NCI-H1436 treated with DMSO at 0.1 percent for 48 hours (cell line): ENCODE measurements around the gene TMA7.
A peak's percentile ranks its signal among the peaks of the same experiment; 100 is the strongest.
"Not testable (repeated sequence)": the region's sequence is repeated elsewhere in the genome, so short reads cannot be mapped to it uniquely, and the experiment has no call there.

Experiments
- DNase-seq: peaks from one replicate; lab custom pipeline; 2025; lab: John Stamatoyannopoulos, UW

Gene TMA7

GRCh38 chr3:48439820-48440589, at the start of gene TMA7, which contains the start of gene CCDC51:
Gene TMA7, plus strand, starts transcription at chr3:48440257. Its CDS starts 40 bp downstream, at chr3:48440297.
Gene CCDC51, minus strand, starts transcription at chr3:48440119. Its CDS starts 4,991 bp downstream, at chr3:48435128.
- peak; percentile 75 for DNase-seq

GRCh38 chr3:48394391-48394790, 45.7 kb upstream of the TMA7 start:
- DNase-seq = no peak

GRCh38 chr3:48395714-48396113, 44.3 kb upstream of the TMA7 start:
- no peak for DNase-seq

- DNase-seq = no peak
Observed at GRCh38 chr3:48397767-48398681, 42.0 kb upstream of the TMA7 start.

GRCh38 chr3:48398701-48399386, 41.2 kb upstream of the TMA7 start:
- no peak for DNase-seq

GRCh38 chr3:48399387-48400172, 40.5 kb upstream of the TMA7 start:
- DNase-seq = no peak

GRCh38 chr3:48400824-48401433, 39.1 kb upstream of the TMA7 start:
- peak; percentile 2 for DNase-seq

DNA sequence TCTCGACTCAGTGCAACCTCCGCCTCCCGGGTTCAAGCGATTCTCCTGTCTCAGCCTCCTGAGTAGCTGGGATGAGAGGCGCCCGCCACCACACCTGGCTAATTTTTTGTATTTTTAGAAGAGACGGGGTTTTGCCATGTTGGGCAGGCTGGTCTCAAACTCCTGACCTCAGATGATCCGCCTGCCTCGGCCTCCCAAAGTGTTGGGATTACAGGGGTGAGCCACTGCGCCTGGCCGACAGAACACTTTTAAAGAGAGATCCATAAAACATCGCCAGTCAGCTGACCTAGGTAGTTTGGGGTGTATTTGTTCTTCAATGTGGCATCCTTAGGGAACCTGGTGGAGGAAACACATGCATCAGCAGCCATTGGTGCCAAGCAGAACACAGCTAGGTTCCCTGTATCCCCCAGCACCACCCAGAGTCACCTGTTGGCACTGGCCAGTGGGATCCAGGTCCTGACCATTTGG, 38.6 kb upstream of the TMA7 start:
- not testable (repeated sequence) for DNase-seq

DNA sequence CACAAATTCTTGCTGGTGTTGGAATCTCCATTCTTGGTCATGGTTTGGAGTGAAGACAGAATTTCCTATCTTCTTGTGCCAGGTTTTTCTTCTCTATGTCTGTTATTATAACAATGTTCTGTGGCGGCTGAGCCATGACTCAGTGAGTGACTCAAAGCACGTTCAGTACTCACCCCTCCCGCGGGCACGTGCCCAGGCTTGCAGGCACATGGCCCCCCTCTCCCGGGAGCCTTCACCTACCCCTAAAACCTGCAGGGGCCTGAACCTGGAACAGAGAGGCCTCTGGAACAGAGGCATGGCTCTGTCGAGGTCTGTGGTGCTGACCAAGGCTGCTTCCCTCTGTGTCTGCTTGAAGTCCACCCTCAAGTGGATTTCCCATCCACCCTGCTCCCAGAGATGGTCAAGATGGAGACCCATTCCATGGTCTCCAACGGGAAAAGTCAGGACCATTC, 37.8 kb upstream of the TMA7 start:
- no peak for DNase-seq

GRCh38 chr3:48402907-48403306, 37.1 kb upstream of the TMA7 start:
- no peak for DNase-seq

DNA sequence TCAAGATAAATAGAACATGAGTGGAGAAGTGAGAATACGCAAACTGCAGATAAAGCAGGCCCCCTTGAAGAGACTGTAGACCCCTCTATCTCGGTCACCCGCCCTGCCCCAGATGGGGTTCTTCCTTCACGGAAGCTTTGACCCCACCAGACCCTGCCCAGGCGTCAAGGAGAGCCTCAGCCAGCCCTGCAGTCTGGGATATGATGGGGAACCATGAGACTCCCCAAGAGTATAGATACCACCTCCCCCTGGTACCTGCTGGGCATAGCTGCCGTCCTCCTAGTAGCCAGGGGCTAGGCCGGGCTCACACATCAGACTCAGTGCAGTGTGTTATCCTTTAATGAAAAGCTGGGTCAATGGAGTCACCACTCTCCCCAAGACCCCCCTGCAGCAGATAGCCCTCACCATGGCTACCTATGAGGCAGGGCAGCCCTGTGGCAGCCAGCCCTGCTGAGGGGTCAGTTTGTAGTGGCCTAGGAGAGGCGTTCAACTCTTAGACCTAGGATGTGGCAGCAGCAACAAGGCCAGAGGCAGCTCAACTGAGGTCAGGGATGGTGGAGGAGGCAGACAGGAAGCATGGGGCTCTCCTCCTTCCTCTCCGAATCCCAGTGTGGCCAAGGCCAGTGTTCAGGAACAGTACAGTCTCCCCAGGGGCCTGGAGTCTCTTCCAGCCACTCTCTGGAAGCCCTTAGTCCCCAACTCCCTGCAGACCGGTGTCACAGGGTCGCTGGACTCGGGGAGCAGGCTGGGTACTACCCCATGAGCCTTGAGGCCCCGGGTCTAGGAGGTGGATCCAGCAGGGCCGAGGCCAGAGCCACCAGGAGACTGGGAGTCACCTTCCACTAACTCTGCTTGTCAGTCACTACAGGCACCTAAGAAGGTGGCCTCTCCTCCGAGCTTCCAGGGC, 36.3 kb upstream of the TMA7 start:
- DNase-seq = no peak

- no peak for DNase-seq
Observed at GRCh38 chr3:48404440-48405342, 35.4 kb upstream of the TMA7 start.

GRCh38 chr3:48405343-48405881, 34.6 kb upstream of the TMA7 start:
- no peak for DNase-seq

DNA sequence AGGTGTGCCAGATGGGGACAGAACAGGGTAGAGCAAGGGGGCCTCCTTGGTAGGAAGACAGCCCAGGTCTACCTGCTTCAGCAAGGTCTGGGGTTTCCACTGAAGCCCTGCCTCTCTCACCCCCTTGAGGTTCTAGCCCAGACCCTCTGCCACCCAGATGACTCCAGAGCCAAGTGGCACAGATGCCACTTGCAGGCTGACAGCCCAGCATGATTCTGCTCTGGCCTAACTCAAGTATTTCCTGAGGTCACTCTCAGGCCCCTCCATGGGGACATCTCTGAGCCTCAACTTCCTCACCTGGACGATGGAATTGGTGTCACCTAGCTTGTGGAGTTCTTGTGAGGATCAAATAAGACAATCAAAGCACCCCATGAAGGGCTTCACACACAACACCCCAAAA, 34.1 kb upstream of the TMA7 start:
- DNase-seq = no peak

DNA sequence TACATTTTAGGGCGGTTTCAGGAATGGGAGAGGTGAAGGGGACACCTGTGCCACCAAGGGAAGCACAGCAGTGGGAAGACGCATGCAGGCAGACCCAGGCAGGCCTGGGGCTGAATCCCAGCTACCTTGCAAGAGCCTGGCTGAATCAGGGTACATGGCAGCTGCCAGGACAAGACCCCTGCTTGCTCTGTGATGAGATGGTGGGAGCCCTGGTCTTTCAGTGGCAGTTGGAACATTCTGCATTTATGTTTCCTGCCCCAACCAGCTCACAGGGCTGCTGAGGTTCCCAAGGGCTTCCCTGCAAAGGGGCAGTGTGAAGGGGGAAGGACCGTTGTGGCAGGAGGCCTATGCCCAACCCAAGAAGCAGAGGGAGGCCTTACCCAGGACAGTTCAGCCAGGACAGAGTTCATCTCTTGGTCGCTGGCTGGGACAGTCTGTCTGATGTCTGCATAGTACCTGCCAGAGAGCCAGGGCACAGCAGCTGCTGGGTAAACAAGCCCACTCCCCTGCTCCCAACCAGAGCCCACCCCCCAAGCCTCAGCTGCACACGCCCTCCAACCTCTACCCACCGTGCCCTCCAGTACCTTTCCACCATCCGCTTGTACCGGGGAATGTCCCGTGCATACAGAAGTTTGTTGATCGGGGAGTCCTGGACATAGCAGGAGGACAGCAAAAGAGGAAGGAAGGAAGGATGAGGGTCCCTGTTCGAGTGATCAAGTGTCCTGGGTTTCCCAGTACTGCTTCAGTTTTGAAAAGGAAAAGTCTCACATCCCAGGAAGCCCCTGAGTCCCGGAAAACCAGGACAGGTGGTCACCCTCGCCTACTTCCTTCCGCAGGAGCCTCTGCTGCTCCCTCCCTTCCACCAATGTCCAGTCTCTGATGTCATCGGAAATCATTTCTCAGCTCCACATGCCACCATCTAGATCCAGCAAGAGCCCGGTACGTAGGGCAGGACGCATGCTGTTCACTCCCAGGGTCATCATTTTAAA, 33.3 kb upstream of the TMA7 start:
- DNase-seq = no peak

GRCh38 chr3:48407542-48408099, 32.4 kb upstream of the TMA7 start:
- no peak for DNase-seq

DNA sequence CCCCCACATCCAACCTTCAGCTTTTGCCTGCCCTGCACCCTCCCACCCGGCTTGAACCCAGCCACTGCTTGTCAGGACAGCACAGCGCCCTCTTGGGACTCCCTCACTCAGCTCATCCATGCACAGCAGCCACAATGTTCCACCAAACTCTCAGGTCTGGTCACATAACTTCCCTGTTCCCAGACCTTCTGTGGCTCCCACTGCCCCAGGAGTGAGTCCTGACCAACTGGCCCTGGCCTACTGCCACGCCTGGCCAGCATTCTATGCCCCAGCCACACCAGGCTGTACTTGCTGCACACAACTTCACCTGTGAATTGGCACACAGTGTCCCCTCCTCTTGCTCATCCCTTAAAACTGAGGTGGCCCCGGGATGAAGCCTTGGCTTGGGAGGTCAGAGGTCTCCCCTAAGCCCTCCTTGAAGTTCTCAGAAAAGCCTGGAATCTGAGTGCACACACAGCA, 31.2 kb upstream of the TMA7 start:
- DNase-seq = no peak
